Renal cortical epithelial cell (primary cell): ENCODE data around the gene PRDM15. TPM values are rescaled to one million over a fixed set of nuclear protein-coding genes. Genes with fewer than 3 reads are reported as not detected.

ENCODE experiments used
- DNase-seq: peaks from one replicate; pipeline ENCODE4 v3.0.0-alpha.2; 2011; ENCODE audit warnings: low read depth
- total RNA-seq: library from RNA; depleted of rRNA; stranded (reverse); fragments of >200 nt; gene quantifications from 2 replicates; pipeline ENCODE4 v1.2.3, GENCODE V29; 2014

The PRDM15 gene
- total RNA-seq, 1 donor from 2014 or later: 7.8 TPM

DNA sequence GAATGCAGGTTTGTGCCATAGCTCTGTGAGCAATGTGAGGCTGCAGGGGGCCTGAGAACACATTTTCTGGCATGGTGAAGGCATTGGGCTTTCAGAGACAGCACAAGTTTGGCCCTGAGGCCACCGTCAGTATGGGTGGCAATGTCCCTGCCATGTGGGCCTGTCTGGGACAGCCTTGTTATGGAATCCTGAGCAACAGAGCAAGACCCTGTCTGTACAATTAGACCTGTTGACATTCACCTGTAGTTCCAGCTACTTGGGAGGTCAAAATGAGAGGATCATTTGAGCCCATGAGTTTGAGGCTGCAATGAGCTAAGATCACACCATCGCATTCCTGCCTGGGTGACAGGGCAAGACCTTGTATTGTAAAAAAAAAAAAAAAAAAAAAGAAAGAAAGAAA lies 35.6 kb downstream of the PRDM15 start:
- DNase-seq: no peak

DNA sequence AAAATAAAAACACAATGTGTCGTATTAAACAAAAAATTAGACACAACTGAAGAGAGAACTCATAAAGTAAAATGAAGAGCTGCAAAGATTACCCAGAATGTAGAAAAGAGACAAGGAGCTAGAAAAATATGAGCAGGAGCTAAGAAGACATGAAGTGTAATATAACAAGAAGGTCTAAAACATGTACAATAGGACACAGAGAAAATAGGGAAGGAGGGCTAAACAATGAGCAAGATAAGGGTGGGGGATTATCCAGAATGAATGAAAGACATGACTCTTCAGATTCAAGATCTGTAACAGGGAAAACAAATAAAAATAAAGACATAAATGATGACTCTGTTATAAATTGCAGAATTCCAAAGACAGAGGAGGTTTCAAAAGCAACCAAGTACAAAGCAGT lies 38.3 kb downstream of the PRDM15 start:
- DNase-seq: no peak

DNA sequence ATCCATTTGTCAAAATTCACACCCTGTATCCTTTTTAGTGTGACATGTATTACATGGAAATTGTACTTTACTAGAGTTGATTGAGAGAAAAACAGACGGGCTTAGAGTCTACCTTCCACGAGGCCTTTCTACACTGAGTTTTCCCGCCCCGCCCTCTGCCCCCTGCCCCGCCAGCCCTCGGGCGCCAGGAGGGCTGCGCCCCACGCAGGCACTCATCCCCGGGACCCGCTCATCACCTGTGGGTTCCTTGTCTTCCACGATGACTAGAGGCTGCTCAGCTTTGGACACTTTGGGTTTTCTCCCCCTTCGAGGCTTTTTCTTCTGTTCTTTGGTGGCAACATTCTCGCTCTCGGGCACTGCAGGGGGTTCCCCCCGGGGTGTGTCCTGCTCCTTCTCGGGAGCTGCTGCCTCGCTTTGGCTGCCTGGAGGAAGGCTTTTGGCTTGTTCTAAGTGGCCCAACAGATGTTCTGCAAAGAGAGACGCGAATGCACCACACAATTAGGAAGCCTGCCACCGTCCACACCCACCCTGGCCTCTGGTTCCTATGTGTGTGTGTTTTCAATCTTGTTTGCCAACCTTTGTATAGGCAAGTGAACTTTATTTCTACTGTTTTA lies 39.6 kb downstream of the PRDM15 start:
- no peak for DNase-seq

DNA sequence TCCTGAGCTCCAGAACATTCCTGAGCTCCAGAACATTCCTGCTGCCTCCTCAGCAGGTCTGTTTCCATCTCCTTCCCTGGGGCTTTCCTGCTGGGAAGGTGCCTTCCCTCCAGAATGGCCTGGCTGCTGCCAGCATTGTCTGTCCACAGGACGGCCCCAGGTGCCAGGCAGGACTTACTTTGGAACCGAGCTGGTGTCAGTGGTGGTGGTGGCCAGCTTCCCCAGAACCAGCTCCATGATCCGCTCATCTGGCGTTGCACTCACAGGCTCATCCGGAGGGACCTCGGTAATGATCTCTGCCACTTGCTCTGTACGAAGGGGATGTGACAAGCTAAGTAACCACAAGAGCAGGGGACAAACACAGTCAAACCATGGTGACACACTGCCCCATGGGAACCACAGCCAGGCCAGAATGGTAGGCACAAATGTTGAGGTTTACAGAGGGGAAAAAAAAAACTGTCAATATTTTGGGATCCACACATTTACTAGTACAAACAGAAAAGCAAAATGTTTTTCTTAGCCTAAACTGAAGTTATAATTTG lies 41.3 kb downstream of the PRDM15 start:
- no peak for DNase-seq

DNA sequence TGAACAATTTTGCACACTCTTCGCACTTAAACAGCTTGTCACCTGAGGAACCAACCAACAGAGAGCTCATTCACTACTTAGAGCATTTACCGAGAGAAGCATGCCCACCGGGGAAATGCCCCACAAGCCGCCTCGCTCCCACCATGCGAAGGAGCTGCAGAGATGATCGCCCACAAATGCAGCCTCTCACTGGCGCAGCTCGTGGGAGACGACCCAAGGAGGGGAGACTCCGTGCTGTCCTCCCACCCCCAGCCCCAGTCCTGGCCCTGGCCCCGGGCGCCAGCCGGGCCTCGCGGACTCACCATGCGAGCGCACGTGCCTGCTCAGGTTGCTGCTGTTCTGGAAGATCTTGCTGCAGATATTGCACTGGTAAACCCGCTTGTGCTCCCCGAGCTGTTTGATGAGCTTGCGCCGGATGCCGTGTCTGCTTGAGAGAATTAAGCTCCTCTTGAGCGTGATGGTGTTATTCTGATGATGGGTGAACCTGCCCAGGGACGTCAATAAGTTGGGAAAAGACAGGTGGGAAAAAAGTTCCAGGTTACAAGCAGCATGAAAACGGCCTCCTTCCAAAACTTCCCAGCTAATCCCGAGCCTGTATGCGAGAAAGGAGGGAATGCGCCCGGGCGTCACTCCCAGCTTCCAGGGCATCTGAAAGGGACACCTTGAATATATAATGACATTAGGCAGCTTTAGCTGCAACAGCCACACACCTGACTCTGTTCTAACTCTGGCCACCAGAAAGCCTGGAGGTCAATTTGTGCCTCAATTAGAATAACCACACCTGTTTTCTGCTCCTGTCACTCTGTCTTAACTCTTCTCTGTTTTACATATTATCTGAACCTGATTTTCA lies 42.8 kb downstream of the PRDM15 start:
- DNase-seq: no peak

DNA sequence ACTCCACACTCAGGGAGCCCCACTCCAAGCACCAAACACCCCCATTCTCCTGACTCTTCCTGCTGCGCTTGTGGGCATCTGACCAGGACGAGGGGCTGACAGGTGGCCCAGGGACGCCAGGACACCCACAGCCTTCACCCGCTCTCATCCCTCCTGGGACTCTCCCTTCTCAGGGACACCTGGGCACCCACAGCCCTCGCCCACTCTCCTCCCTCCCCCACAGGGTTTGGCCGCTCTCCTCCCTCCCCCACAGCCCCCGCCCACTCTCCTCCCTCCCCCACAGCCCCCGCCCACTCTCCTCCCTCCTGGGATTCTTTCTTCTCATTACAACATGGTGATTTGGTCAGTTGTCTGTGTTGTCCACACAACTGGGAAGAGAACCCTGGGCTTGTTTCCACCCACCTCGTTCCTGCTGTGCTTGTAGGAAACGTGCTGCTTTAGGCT lies 43.4 kb downstream of the PRDM15 start:
- no peak for DNase-seq

DNA sequence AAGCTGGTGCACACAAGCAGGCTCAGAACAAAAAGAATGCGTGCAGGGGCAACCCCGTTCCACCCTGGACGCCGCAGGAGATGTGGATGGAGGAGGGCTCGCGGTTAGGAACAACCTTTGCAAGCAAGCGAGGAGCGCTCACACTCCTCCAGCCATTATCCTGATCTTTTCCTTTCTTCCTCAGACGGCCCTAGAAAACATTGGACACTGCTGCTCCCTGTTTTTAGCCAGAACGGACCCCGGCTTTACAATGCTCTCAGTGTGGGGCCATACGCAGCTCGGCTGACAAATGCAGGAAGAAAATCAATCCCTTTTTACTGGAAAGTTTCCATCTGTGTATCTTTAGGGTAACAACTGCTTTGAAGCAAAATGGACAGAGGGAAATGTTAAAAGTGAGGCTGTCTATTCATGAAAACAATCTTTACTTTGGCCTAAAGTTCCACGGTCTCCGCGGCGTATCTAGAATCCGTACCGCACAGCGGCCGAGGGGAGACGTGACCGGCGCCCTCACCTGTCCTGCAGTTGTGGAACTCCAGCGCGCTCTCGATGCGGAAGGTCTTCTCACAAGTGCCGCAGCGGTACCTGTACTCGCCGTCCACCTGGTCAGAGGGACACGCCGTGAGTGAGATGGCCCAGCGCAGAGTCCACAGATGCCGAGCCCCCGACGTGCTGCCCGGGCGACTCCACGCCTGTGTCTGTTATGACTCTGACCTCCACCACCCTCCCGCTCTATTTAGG lies 44.0 kb downstream of the PRDM15 start:
- no peak for DNase-seq

DNA sequence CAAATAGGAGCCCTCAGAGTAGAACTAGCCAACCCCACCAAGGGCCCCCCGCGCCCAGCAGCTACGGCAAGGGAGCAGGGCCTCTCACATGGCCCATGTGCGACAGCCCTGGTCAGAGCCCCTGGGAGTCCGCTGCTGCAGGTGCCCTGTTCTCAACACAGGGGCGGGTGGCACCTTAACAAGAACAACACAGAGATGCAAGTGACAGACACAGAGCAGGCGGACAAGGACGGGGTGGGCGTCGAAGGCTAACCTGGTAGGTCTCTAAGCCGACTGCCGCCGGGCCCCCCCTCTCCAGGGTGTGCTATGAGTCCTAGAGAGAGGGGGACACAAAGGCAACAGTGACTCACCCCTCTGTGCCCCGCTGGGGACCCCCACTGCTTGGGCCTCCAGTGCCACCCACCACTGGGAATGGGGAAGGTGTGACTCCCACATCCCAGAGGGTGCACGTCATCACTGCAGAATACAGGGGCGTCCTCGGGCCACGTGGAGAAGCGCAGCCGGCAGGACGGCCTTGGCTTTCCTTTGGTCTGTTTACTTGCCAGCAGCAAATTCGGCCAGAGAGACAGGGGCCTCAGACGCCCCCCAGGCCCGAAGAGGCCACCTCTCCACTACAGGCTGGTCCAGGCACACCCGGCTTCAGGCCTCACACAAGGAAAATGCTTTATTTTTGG lies 44.8 kb downstream of the PRDM15 start:
- DNase-seq: no peak

DNA sequence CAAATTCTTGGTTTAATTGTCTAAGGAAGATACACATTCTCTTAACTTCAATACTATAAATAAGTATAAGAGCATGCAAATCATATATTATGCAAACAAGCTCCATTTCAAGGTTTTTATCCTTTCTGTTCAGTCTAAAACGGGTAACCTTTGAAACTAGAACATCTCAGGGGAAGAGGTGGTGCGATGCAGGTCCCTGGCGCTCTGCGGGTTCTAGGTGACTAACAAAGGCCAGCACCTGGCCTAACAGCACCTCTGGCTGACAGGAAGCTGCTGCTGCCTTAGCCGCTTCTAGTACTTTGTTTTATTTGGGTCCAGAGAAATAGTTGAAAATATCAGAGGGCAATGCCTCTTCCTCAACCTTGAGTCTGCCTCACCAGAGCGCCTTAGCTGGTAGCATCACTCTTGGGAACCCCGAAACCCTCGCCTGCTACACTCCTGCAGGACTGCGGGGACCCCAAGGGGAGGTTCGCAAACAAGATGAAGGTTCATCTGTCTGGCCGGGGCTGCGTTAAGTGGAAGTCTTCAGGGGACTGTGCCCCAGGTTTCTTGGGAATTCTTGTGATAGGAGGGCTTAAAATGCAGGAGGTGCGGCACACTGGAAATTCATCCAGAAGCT lies 45.5 kb downstream of the PRDM15 start:
- no peak for DNase-seq

DNA sequence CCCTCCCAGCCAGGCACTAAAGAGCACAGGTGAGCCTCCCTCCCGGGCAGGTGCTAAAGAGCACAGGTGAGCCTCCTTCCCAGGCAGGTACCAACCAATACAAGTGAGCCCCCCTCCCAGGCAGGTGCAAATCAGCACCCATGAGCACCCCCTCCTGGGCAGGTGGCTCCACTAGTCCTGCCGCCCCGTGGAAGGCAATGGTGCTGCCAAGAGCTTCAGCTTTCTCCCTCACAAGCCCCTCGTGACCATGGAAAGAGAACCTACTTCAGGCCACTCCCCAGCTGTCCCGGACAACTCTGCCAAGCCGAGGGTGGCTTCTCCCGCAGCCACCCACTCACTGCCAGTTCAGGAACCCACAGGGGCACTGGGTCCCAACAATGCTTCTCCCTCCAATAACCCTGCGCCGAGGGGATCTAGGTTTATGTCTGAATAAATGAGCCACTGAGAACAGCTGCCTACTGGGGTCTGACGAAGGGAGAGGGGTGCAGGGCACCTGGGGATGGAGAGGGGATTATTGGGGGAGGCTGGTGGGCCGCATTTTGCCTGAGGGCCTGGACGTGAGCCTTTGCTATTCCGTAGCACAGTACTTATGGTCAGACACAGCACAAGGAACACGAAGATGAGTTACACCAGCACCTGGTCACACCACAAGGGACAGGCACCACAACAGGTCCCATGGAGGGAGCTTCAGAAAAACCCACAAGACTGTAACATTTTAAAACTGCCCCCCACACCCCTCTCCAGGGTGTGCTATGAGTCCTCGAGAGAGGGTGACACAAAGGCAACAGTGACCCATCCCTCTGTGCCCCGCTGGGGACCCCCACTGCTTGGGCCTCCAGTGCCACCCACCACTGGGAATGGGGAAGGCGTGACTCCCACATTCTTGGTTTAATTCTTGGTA lies 46.3 kb downstream of the PRDM15 start:
- no peak for DNase-seq

DNA sequence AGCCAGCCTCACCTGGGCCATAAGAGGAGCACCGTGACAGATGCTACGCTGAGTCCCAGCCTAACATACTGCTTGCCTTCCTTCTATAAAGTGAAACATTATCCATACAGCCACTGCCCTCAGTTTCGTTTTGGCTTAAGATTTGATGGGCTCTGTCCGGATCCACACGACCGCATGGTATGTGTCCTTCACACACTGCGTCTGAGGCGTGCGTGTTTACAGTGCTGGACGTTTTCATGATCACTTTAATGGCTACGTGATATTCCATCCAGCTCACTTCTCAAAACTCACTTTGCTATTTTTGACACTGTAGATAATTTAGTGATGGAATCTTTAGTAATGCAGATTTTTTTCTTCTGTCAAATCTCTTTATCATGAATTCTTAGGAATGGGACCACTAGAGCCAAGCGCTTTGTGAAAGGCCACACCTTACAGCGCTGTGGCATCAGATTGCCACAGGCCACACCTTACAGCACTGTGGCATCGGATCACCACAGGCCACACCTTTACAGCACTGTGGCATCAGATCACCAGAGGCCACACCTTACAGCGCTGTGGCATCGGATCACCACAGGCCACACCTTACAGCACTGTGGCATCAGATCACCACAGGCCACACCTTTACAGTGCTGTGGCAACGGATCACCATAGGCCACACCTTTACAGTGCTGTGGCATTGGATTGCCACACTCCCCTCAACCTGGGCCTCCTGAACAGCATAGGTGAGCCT lies 47.1 kb downstream of the PRDM15 start:
- DNase-seq: no peak

DNA sequence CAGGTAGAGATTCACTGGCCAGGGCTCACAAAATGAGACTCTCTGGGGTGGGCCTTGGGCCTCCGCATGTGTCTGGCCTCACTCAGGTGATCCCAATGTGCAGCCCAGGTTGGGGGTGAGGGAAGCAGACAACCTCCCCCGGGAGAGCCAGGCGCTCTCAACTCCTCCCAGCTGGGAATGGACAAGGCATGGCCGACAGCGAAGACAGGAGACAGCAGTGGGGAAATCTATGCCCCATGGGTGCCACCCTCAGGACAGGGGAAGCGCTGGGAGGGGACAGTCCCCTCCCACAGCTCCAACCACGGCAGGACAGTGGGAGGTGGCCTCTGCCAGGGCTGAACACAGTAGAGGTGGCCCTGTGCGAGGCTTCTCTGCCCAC lies 47.7 kb downstream of the PRDM15 start:
- no peak for DNase-seq

DNA sequence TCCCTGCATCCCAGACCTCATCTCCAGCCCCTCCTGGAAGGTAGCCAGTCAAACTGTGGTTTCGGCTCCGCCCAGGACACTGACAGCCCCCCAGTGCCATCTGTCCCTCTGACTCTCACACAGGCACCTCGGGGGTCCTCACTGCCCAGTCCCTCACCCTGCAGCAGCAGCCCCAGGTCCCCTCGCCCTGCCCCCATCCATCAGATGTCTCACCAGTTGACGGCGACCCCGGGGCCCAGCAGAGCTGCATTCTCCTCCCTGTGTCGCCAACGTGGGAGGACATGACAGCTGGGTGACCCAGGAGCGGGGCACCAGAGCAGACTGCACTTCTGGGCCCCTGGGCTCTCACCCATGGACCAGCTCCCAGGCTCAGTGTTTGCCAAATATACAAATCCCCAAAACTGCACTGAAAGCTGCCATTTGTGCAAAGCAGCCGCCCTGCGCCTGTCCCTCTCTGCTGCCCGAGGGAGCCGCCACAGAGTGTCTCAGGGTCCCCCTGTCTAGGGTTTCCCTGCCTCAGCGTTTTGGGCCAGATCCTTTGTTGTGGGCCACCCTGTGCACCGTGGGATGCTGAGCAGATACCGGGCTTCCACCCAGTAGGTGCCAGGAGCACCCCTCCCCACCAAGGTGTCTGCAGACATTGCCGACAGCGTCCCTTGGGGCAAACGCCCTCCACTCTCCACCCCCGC lies 48.2 kb downstream of the PRDM15 start:
- DNase-seq: no peak

DNA sequence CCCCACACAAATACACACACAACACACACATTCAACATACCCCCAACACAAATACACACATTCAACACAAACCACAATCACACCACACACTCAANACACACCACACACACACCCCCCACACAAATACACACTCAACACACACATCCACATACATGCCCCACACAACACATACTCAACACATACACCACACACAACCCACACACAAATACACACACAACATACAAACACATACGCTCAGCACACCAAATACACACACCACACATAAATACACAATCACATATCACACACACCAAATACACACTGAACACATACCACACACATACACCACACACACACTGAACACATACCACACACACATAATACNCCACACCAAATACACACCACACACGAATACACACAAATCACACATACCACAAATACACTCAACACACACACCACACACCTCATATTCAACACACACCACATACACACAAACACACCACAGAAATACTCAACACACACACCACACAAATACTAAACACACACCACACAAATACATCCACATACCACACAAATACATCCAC lies 48.9 kb downstream of the PRDM15 start:
- no peak for DNase-seq

DNA sequence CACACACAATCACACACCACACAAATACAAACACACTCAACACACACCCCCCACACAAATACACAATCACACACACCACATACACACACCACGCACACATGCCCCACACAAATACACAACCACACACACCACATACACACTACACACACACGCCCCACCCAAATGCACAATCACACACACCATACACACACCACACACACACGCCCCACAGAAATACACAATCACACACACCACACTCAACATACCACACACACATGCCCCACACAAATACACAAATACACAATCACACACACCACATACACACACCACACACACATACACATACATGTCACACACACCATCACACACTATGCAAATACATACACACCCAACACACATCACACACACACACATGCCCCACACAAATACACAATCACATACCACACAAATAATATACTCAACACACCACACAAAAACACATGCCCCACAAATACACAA lies 50.2 kb downstream of the PRDM15 start:
- DNase-seq: no peak

DNA sequence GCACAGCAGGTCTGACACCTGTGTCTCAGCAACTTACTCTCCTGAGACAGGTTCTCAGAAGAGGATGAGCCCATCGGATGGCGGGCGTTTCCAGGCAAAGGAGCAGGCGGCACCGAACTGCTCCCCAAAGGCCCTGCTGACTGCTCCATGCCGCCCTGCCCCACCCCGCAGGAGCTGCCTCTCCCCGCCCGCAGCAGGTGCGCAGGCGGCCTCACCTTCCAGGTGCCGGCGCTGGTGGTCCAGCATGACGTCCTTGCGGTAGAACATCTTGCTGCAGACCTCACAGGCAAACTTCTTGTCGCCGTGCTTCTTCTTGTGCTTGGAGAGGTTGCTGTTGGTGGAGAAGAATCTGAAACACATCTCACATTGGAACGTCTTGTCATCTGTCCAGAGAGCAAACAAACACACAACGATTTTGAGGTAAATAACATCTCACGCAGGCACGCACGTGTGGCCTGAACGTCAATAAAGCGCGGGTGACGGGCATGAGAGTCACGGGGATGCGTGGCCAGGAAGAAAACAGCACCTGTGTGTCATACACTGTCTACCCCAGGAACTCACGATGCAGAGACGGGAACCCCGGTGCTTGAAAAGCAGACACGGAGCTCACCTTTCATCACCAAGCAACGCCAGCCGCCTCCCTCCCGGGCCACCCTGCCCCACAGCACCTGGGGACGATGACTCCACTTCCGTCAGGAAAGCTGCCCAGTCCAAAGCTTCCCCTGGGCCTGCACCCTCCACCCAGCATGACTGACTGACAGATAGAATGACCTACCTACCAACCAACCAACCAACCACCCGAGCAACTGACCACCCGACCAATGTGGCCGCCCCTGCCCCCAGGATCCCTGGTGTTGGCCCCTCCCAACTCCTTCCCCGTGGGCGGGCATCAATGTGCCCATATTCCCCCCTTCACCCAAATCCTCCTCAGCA lies 50.9 kb downstream of the PRDM15 start:
- DNase-seq: no peak

DNA sequence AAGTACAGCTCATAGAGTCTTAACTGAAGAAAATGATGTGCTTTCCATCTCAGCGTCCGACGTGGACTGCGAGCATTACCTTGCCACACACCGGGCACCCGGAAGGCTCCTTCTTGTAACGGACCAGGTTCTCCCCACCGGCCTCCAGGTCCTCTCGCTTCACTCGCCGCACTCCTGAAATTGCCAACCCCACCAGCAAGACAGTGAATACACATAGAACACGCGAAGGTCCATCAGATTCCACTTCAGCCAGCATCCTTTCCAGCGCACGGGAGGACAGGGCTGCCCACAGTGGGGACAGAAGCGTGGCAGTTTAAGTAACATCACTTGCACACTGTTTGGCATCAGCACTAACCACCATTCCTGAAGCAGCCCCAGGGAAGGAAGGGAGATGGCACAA lies 53.3 kb downstream of the PRDM15 start:
- DNase-seq: no peak

DNA sequence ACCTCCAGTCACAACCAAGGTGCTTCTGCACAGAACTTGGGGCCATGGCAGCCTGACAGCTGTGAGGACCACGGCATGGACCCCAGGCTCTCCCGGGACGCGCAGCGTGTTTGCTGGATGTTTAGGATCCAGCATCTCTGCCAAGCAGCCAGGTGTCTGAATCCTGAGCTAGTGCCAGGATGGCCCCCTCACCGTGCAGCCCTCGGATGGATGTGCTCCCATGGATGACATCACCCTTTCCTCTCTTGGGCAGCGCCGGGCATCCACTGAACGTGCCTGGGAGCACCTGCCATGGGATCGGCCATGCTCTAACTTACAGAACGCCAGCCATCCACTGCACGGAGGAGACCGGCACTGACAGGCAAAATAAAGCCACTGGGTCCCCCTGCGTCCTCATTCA lies 53.9 kb downstream of the PRDM15 start:
- DNase-seq: no peak
